Calu3 (cell line): ENCODE data around the gene VAX1. TPM values are rescaled to one million over a fixed set of nuclear protein-coding genes. Genes with fewer than 3 reads are reported as not detected.

Experiments used
- BruUV-seq: library from RNA; stranded (reverse); fragments of 400-500 nt; replicated peaks from 2 replicates; lab custom pipeline; 2021; lab: Mats Ljungman, UMichigan
- CTCF ChIA-PET: fragments of 300-600 bp; sonication (Branson Sonifier 250); formaldehyde crosslinking; loops from one replicate; lab custom pipeline; 2022; ENCODE audit warnings: antibody characterized with exemption; lab: Charles Lee
- DNase-seq: peaks from one replicate; pipeline ENCODE4 v3.0.0; 2022
- H3K27ac Mint-ChIP-seq: one replicate; pipeline ENCODE4 v1.8.0; 2022; ENCODE audit warnings: mixed read lengths; ENCODE audit not compliant: unreplicated experiment
- H3K27me3 Mint-ChIP-seq: one replicate; pipeline ENCODE4 v1.8.0; 2022; ENCODE audit warnings: mixed read lengths; ENCODE audit not compliant: unreplicated experiment
- H3K36me3 Mint-ChIP-seq: one replicate; pipeline ENCODE4 v1.8.0; 2022; ENCODE audit warnings: mild to moderate bottlenecking, moderate library complexity, mixed read lengths; ENCODE audit not compliant: insufficient read depth, unreplicated experiment
- H3K4me1 Mint-ChIP-seq: one replicate; pipeline ENCODE4 v1.8.0; 2022; ENCODE audit warnings: mild to moderate bottlenecking, low read depth, mixed read lengths; ENCODE audit not compliant: unreplicated experiment
- H3K4me3 Mint-ChIP-seq: one replicate; pipeline ENCODE4 v1.8.0; 2022; ENCODE audit warnings: mild to moderate bottlenecking, low read depth, moderate library complexity, mixed read lengths; ENCODE audit not compliant: unreplicated experiment
- H3K9me3 Mint-ChIP-seq: one replicate; pipeline ENCODE4 v1.8.0; 2022; ENCODE audit warnings: low read depth, mixed read lengths; ENCODE audit not compliant: unreplicated experiment
- intact Hi-C: fragments of 100-400 bp; cut with micrococcal nuclease; formaldehyde crosslinking; loops from one replicate; pipeline ENCODE4 v1.10.0; 2022; ENCODE audit not compliant: unreplicated experiment
- total RNA-seq: library from RNA; stranded (reverse); gene quantifications from 2 replicates; pipeline ENCODE4 v1.2.3, GENCODE V29; 2022
- TF ChIP-seq, protein P1 (sequence below): fragments of 200-600 bp; IDR thresholded peaks from one replicate; pipeline ENCODE4 v1.8.0; 2022; ENCODE audit warnings: antibody characterized with exemption; ENCODE audit not compliant: unreplicated experiment

Gene VAX1
- total RNA-seq, 1 experiment from 2014 or later = not detected

DNA sequence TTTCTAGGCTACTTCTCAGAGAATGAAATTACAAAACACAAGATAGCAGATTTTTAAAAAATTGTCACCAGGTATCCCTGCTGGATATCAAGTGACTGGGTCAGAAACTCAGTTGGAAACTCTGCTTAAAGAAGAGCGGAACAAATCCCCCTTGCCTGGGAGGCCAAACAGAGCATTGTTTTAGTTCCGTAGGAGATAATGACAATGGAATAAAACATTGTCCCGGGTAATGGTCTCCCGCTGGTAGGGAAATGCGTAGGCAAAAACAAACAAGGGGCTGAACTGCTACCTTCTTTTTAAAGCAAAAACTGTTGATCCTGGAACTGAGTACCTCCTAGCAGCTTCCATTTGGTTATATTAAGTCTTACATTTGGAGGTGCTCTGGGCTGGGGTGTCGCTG lies 21.3 kb upstream of the VAX1 start:
- intact Hi-C loops = no loop called here
- H3K27me3 Mint-ChIP-seq = peaks cover 85% of the 10 kb centered on the region
- CTCF ChIA-PET = no interaction called here
- H3K4me1 Mint-ChIP-seq = no peaks in the 10 kb centered on the region
- H3K27ac Mint-ChIP-seq = no peak overlapping the region
- no peak overlapping the region for H3K4me3 Mint-ChIP-seq
- TF ChIP-seq, protein P1, sequence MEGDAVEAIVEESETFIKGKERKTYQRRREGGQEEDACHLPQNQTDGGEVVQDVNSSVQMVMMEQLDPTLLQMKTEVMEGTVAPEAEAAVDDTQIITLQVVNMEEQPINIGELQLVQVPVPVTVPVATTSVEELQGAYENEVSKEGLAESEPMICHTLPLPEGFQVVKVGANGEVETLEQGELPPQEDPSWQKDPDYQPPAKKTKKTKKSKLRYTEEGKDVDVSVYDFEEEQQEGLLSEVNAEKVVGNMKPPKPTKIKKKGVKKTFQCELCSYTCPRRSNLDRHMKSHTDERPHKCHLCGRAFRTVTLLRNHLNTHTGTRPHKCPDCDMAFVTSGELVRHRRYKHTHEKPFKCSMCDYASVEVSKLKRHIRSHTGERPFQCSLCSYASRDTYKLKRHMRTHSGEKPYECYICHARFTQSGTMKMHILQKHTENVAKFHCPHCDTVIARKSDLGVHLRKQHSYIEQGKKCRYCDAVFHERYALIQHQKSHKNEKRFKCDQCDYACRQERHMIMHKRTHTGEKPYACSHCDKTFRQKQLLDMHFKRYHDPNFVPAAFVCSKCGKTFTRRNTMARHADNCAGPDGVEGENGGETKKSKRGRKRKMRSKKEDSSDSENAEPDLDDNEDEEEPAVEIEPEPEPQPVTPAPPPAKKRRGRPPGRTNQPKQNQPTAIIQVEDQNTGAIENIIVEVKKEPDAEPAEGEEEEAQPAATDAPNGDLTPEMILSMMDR = no peak
- no peaks in the 10 kb centered on the region for H3K36me3 Mint-ChIP-seq
- BruUV-seq = no TSS peak
- no peaks in the 10 kb centered on the region for H3K9me3 Mint-ChIP-seq
- no peak for DNase-seq

DNA sequence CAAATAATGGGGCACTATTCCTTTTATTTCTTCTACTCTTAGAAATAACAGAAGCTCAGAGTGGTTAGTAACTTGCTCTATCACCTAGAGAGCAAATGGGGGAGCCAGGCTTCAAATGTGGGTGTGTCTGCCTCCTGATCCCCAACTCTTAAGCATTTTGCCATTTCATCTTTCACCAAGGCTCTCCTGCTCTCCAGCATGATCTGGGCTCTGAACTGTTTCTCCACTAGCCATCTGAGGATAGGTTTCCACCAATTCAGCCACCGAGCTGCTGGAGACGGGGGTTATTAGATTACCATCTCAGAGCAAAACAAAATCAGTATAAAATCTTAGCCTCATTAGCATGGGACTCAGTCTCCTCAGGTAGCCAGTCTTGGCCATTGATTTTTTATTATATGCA lies 20.2 kb upstream of the VAX1 start:
- DNase-seq = no peak
- BruUV-seq = no TSS peak
- no peaks in the 10 kb centered on the region for H3K36me3 Mint-ChIP-seq
- H3K9me3 Mint-ChIP-seq = no peaks in the 10 kb centered on the region
- H3K27me3 Mint-ChIP-seq = peaks cover 96% of the 10 kb centered on the region
- TF ChIP-seq, protein P1 = no peak
- no peak overlapping the region for H3K4me3 Mint-ChIP-seq
- intact Hi-C loops = no loop called here
- H3K4me1 Mint-ChIP-seq = no peaks in the 10 kb centered on the region
- CTCF ChIA-PET = no interaction called here
- H3K27ac Mint-ChIP-seq = no peak overlapping the region

DNA sequence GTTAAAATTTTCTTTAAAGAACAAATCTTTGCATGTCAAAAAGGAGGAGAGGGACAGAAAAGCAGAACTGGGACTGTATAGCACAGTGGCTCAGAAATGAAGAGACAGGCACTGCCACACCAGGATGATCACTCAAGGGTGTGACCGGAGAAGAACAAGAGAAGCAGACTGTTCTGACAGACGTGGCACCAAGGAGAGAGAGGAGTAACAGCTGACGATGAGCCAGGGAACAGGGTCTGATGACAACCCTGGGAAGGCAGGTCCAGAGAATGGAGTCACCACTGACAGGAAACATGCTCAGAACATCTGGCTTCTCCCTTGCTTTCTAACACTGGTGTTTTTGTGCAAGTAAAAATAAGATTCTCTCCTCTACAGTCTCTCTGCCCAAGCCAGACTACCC lies 14.6 kb upstream of the VAX1 start:
- TF ChIP-seq, protein P1 = no peak
- CTCF ChIA-PET = no interaction called here
- H3K27ac Mint-ChIP-seq = no peak overlapping the region
- intact Hi-C loops = no loop called here
- no peaks in the 10 kb centered on the region for H3K36me3 Mint-ChIP-seq
- H3K4me3 Mint-ChIP-seq = no peak overlapping the region
- BruUV-seq = no TSS peak
- DNase-seq = no peak
- H3K4me1 Mint-ChIP-seq = no peaks in the 10 kb centered on the region
- no peaks in the 10 kb centered on the region for H3K9me3 Mint-ChIP-seq
- peaks cover 75% of the 10 kb centered on the region for H3K27me3 Mint-ChIP-seq

DNA sequence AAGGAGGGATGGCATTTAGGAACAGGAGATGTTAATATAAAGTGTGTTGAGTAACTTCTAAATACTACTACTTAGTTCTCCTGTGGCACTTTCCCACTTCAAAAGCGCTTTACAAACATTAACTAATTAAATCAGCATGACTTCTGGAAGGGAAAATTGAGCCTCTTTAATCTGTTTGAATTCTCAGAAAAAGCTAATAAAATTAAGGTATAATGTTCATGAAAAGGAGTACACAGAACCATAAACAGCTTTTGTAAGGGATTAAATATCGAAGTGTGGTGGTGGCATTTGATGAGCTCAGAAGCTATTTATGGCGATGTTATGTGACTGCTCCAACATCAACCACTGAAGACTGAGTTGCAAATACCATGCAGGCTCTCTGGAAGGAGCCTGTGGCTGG lies 10.2 kb upstream of the VAX1 start:
- intact Hi-C loops = no loop called here
- TF ChIP-seq, protein P1 = no peak
- H3K9me3 Mint-ChIP-seq = no peaks in the 10 kb centered on the region
- H3K27me3 Mint-ChIP-seq = peaks cover 61% of the 10 kb centered on the region
- no peaks in the 10 kb centered on the region for H3K4me1 Mint-ChIP-seq
- CTCF ChIA-PET = no interaction called here
- H3K36me3 Mint-ChIP-seq = no peaks in the 10 kb centered on the region
- BruUV-seq = no TSS peak
- H3K4me3 Mint-ChIP-seq = no peak overlapping the region
- DNase-seq = no peak
- H3K27ac Mint-ChIP-seq = no peak overlapping the region
